HG03378 (cell line): ENCODE measurements around the gene TCF12.

Experiments used
- ATAC-seq: cut with Tn5 transposase; IDR thresholded peaks from one replicate; pipeline ENCODE4 v1.9.1; 2021; ENCODE audit warnings: mild to moderate bottlenecking, moderate library complexity; ENCODE audit not compliant: unreplicated experiment

The TCF12 gene

DNA sequence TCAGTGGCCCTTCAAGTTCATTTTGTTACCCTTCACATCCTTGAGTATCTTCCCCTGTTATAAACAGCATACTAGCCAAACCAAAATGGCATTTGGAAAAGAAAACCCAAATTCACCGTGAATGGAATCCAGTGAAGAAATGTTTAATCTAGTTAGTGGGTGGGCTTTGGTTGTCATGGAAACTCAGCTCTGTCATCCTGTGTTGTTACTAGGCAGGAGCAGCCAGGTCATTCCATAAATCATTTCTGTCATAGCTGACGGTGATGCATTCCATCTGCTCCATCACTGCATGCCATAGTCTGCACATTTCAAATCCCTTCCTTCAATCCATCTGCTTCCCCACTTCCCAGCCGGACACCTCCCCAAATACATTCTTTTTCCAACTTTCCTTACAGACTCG, 317.4 kb downstream of the TCF12 start:
- no peak for ATAC-seq

DNA sequence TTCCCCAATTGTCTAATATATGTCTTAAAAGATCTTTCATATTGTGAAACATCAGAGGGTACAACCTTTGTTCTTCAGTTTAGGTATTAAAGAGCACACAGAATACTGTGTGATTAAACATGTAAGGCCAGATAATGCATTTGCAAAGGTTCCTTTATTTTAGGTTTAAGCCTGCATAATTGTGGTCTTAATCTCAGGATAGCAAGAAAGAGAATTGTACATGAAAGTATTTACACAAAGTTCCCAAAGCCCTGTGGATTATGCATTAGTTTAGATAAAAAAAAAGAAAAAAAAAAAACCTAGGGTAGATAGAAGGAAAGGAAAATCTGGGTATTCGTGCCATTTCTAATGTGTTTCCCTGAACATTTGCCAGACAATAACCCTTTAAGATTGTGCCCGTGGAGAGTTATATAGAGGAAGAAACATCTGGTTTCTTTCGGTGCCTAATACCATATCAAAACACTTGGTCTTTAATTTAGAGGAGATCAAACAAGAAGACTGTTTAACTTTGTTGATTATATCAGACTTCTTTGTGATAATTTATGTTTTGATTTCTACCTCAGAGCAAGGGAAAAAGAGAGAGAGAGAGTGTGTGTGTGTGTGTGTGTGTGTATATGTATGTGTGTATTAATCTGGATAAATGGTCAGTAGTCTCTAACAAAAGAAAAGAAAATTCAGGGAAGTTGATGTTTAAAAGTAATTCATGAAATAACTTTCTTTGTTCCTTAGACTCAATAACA, 318.3 kb downstream of the TCF12 start:
- no peak for ATAC-seq

DNA sequence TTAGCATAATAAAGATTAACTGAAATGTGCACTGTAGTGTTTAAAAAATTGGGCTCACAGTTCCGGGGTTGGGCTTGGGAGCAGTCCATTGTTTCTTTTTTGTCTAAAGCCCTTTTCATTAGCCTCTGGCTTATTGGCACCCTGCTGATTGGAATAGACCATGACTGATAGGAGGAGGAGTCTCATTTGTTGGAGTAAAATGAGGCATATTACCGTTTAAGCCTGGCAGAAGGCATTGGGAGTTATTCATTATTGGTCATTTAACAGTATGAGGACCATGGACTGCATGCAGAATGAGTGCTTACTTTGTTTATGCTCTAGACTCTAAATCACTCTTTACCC, 318.8 kb downstream of the TCF12 start:
- ATAC-seq, result no peak

DNA sequence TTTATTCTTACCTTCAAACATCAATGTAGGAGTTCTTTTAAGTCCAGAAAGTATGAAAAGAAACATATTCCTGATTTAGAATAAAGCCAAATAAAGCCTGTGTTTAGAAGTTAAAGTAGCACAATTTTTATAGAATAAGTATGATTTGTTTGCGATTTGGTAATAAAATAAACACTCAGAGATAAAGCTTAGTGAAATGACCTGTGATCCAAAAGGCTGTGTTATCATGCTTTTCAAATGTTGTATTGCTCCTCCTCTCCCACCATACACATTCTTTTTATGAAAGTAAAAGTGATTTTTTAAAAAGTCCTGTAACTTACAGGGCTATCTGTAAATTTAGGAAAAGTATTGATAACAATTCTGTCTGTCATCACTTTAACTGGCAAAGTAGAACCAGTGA, 319.2 kb downstream of the TCF12 start:
- ATAC-seq, result no peak

DNA sequence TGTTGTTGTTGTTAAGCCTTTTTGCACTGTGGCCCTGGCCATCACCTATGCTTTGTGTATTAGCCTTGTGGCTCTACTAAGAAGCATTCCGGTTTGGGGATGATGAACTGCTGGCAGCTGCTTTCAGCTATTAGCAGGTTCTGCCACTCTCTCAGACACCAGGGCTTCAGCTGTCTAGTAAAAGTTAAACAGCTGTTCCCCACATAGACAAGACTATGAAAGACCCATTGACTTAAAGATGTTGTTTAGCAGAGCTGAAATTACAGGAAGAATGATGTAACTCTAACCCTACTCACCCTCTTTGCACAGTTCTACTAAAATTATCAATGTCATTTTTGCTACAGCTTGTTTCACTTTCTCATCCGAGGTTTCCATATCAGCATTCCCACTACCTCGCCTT, 326.7 kb downstream of the TCF12 start:
- ATAC-seq, result no peak

DNA sequence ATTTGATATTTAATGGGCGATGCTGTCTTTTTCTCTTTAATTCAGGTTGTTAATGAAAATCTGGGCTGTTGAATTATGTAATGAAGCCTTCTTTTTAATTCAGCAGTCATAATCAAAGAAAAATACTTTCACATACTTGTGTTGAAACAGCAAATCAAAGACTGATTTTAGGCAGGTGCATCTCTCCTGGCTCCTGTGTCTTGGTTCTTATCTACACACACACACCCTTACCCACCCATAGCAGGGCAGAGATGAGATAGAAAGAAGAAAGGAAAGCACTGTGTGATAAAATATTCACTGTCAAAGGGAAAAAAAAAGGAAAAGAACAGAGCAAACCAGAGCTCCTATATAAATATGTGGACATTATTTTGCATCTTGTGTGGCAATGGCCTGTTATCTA, 327.3 kb downstream of the TCF12 start:
- no peak for ATAC-seq

DNA sequence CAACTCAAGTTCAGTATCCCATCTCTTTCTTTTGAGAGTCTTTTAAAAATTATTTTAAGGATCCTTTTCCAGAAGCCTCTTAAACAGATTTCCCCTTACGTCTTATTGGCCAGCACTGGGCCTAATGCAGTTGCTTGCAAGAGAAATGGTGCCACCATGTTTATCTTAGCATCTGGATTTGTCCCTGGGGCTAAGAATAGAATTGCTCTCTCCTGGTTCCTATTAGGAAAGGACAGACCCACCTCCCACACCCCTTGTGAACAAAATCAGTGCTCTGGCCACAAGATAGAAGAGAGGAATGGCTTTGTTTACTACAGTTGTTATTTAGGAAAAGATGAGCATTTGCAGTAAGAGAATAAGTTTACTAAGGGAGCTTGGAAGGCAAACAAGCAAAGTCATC, 329.6 kb downstream of the TCF12 start:
- no peak for ATAC-seq

DNA sequence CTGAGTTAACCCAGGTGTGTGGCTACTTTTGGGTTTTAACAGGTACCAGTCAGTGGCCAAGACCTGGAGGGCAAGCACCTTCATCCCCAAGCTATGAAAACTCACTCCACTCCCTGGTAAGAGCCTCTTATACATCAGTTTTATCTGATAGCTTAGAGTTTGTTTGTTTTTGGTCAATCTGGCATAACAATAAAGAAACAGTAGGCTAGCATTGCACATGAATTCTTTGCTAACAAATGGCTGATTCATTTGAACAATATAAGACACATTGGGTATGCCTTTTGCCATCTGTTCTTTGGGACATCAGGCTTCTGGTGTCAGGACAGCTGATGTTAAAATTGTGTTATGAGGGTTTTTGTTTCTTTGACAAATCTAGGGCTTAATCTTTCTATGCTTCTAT, 332.9 kb downstream of the TCF12 start:
- ATAC-seq, result no peak

DNA sequence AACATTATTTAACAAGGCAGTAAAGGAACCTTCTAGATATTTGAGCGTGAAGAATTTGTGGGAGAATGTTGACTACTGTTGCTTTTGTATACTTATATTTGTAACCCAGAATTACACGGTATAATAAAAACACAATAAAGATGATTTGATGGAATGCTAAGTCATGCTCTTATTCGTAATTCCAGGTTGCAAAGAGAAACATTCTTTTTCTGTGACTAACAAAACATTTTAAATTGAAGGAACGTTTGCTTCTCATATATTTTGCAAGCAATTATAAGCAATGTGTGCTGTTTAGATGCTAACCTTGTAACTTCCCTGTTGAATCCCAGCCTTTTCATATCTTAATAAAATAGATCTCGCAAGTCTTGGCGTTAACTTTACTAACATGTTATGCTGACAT, 333.5 kb downstream of the TCF12 start:
- ATAC-seq, result no peak

DNA sequence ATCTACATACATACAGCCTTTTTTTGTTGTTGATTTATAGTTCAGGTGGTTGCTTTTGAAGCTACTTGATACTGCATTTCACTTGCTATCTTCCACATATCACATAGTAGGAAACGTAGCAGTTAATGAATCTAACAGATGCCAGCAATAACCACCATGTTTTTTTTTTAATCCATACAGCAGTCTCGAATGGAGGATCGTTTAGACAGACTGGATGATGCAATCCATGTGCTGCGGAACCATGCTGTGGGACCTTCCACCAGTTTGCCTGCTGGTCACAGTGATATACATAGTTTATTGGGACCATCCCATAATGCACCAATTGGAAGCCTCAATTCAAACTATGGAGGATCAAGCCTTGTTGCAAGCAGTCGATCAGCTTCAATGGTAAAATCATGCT, 334.6 kb downstream of the TCF12 start:
- ATAC-seq, result no peak

DNA sequence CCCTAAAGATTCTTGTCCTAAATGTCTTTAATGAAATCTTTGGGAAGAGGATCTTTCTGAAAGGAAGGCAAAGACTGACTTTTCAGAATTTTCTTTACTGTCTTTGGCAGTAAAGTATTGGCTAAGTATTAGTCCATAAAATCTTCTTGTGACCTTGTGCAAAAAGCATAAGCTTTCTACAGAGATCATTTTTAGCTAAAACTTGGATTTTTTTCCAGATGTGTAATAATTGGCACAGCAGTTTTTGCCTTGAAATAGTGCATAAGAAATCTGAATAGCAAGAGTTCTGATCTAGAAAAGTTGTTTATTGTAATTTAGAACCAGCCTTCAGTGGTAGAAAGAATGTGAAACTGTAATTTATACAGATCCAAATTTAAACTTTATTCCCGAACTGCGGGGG, 335.1 kb downstream of the TCF12 start:
- ATAC-seq, result no peak

DNA sequence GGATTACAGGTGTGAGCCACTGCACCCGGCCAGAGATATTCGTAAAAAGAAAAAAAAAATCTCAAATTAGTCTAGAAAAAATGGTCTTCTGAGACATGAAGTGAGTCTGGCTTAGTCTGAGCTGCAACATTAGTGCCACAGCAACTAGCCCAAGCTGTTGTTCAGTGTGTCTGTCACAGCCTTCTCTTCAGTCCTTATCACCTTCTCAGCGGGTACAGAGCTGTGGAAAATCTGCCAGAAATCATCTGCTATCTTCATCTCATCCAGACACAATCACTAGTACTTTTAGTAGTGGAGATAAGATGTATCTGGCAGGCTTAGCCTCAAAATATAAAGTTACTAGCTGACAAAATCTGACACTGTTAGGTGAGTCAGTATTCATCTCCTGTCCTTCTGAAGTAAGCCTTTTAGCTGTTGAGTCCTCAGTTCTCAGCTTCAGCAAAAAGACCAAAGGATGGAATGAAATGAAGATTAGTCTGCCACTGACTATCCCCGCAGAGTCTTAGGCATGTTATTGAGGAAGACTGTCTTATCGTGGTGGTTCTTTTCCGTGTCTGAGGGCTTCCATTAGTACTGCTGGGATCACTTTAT, 337.4 kb downstream of the TCF12 start:
- no peak for ATAC-seq

DNA sequence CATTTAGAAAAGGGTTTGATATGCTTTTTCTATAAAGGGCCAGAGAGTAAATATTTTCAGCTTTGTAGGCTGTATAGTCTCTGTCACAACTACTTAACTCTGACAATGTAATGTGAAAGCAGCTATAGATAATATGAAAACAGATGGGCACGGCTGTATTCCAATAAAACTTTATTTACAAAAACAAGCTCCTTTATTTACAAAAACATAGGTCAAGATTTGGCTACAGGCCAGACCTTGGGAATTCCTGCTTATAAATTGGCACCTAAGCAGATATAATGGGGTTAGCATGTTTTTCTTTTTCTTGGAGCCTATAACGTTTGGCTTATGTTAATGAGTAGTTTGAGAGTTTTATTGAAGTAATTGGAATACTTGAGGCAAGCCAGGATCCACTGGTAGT, 338.5 kb downstream of the TCF12 start:
- ATAC-seq, result no peak

DNA sequence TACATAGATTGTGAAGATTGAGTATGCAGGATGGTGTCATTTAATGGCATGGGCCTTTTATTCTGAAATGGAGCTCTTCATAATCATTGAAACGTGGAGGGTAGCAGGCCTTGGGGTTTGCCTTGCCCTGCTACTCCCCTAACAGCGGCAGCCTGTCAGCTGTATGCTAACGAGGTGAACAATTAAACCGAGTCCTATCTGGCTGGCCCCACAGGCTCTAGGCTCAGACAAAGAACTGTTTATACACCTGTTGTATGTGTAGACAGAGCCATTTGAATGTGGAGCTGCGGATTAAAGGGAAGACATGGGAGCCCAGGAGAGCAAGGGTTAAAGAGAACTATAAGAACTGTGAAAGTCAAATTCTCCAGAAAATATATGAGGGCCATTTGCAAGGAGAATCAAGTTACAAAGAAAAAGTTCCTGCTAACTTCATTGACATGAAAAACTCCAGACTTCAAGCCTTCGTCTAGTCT, 341.2 kb downstream of the TCF12 start:
- no peak for ATAC-seq

DNA sequence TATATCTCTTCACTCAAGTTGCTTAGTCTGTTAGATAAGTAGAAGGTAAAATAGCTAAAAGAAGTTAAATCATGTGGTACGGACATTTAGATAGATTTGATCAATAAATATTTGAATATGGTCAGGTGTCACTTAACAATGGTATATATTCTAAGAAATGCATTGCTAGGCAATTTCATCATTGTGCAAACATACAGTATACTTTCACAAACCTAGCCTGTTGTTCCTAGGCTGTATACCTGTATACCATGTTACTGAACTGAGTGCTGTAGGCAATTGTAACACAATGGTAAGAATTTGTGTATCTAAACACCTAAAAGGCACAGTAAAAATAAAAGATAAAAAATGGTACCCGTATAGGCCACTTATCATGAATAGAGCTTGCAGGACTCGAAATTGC, 345.1 kb downstream of the TCF12 start:
- no peak for ATAC-seq

DNA sequence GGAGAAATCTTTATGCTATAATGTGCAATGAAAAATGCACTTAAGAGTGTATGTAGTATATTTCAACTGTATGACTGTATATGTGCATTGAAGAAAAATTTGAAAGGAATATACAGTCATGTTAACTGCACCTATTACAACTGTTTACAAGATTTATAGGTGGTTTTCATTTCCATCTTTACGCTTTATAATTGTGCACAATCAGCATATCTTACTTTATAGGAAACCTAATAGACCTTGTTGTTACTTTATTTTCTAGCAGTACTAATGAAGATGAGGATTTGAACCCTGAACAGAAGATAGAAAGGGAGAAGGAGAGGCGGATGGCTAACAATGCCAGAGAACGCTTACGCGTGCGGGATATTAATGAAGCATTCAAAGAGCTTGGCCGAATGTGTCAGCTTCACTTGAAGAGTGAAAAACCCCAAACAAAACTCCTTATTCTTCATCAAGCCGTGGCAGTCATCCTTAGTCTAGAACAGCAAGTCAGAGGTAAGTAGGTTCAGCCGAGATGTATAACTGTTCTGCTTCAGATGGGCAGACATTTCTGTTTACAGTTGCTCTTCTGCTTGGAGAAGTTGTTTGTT, 354.4 kb downstream of the TCF12 start:
- ATAC-seq, result no peak

DNA sequence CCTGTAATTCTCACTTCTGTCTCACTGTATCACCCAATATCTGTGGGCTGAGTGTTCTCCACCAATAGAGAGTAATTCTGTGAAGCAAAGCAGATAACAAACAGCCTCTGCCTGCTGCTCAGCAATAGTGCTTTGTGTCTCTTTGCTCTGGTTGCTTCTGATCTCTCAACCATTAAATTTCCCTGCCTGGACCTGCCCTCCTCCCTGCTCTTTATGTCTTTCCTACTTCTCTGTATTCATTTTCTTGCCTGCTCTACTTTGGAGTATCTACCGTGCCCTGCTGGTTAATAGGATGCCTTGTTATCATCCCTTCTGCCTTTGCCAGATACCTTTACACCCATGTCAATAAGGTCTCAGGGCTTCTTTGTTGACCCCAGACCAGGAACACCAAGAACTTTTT, 355.0 kb downstream of the TCF12 start:
- ATAC-seq, result no peak

DNA sequence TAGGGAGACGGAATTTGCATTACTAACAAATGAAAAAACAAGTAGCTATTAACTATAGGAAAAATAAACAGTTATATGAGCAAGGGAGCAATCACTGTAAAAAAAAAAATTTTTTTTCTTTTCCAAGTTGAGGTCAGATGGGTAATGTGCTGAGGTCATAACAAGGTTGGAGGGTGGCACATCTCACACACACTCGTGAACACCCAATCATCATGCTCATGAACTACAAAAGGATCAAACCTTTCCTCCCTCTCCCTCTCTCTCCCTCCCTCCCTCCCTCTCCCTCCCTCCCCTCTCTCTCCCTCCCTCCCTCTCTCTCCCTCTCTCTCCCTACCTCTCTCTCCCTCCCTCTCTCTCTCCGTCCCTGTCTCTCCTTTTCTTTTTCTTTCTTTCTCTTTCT, 360.0 kb downstream of the TCF12 start:
- ATAC-seq, result no peak

DNA sequence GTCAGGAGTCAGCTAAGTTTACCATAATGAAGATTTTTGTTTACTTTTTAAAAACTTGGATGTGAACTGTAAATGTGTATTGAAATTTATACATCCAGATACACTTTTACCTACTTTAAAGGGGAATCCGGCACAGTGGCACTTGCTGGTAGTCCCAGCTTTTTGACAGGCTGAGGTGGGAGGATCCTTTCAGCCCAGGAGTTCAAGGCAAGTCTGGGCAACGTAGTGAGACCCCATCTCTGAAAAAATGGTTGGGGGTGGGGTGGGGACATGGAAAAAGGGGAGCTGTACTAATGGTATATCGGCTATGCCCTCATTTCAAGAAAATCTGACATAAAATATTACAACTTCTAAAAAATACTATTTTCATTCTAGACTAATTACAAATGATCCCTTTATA, 362.0 kb downstream of the TCF12 start:
- no peak for ATAC-seq

DNA sequence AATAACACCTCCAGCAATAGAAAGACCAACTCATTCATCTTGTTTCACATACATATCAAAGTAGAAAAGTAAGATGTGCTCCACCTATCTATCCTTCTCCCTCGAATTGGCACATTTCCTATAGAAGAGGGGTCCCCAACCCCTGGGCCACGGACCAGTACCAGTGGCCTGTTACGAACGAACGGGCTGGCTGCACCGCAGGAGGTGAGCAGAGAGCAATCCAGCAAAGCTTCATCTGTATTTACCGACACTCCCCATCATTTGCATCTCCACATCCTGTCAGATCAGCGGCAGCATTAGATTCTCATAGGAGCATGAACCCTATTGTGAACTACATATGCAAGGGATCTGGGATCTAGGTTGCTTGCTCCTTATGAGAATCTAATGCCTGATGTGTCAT, 362.9 kb downstream of the TCF12 start:
- peak; percentile 44 for ATAC-seq

DNA sequence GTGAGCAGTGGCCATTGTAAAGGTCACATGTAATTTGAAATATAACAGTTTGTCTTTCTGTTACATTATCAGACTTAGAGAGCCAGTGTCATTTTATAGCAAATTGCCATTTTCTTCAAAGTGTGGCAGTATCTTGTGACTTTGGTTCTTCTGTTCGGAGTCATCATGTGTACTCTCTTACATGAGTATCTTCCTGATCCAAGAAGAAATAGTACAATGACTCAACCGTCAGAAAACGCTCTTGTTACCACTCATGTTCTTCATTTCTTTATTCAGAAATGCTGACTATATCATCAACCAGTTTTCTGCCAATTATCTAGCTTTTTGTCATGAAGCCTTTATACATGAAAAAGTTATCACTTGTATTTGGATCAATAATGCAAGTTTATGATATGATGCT, 364.2 kb downstream of the TCF12 start:
- ATAC-seq, result no peak

DNA sequence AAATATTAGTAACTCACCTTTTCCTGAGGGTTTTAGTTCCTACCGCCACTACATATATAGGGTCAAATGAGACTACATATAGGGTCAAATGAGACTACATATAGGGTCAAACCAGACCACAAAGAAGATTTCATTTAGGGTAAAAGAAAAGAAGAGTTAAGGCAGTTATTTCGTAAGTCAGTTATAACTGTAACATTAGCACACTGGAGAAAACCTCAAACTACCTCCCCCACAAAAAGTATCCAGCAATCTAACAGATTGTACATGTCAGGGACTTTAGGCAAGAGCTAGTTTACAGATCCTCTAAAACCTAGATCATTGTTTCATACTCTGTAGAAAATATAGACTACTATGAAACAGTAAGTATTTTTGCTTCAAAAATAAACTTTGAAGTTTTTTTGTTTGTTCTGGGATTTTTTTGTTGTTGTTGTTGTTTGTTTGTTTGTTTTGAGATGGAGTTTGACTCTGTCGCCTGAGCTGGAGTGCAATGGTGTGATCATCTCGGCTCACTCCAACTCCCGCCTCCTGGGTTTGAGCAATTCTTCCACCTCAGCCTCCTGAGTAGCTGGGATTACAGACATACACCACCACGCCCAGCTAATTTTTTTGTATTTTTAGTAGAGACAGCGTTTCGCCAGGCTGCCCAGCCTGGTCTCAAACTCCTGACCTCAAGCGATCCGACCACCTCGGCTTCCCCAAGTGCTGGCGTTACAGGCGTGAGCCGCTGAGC, 365.5 kb downstream of the TCF12 start:
- ATAC-seq, result no peak
